K562 (cell line): Measurements from ENCODE around the gene BICD1.

ENCODE experiments used
- CTCF ChIP-seq, 3 experiments: IDR thresholded peaks in 2 of 3; conservative IDR thresholded peaks in 1 of 3; 2 replicates each; pipeline ENCODE4 v1.5.1; 2011 to 2012; ENCODE audit warnings: low read length in 3 of 3, mild to moderate bottlenecking in 3 of 3, control low read depth in 2 of 3, improper control_type of control experiment in 1 of 3, inconsistent platforms in 1 of 3, low read depth in 1 of 3, mixed read lengths in 1 of 3, moderate library complexity in 1 of 3; ENCODE audit not compliant: insufficient read depth in 2 of 3
- E2F5 ChIP-seq: sonication (generic); formaldehyde crosslinking; IDR thresholded peaks from 2 replicates; pipeline ENCODE4 v1.8.0; 2022; ENCODE audit warnings: mild to moderate bottlenecking, missing genetic modification reagents
- ELK1 ChIP-seq: sonication (generic); formaldehyde crosslinking; IDR thresholded peaks from 2 replicates; pipeline ENCODE4 v1.8.1; 2022; ENCODE audit warnings: missing genetic modification reagents
- FOXM1 ChIP-seq, 2 experiments: fragments of 450-650 bp in 1 of 2; sonication (generic) in 1 of 2; formaldehyde crosslinking in 1 of 2; IDR thresholded peaks; 2 replicates each; pipeline versions ENCODE4 v1.6.1 to v1.9.0; 2017 to 2022; ENCODE audit warnings: low read depth in 2 of 2, mild to moderate bottlenecking in 2 of 2, missing genetic modification reagents in 1 of 2, moderate library complexity in 1 of 2
- KLF1 ChIP-seq: fragments of 450-650 bp; IDR thresholded peaks from 2 replicates; pipeline ENCODE4 v1.6.1; 2016; ENCODE audit warnings: missing genetic modification characterization, missing compliant biosample characterization
- MEF2A ChIP-seq: IDR thresholded peaks from 2 replicates; pipeline ENCODE4 v1.6.1; 2011; ENCODE audit warnings: low read depth, mild to moderate bottlenecking, low read length, moderate library complexity; ENCODE audit not compliant: control insufficient read depth
- NFIC ChIP-seq: fragments of 450-650 bp; IDR thresholded peaks from 2 replicates; pipeline ENCODE4 v1.6.1; 2017; ENCODE audit warnings: mild to moderate bottlenecking, inconsistent platforms
- PHB2 ChIP-seq: fragments of 450-650 bp; IDR thresholded peaks from 2 replicates; pipeline ENCODE4 v1.6.1; 2017; ENCODE audit warnings: low read depth
- PTTG1 ChIP-seq: fragments of 450-650 bp; IDR thresholded peaks from 2 replicates; pipeline ENCODE4 v1.6.1; 2016; ENCODE audit warnings: low read depth, mild to moderate bottlenecking, missing genetic modification characterization, missing compliant biosample characterization
- TCF3 ChIP-seq: sonication (generic); formaldehyde crosslinking; IDR thresholded peaks from 2 replicates; pipeline ENCODE4 v1.4.0; 2020; ENCODE audit warnings: mild to moderate bottlenecking, missing genetic modification reagents
- ZBTB8A ChIP-seq: fragments of 450-650 bp; IDR thresholded peaks from 2 replicates; pipeline ENCODE4 v1.6.1; 2018; ENCODE audit warnings: mild to moderate bottlenecking, moderate library complexity; ENCODE audit not compliant: partially characterized antibody
- ZNF274 ChIP-seq: IDR thresholded peaks from 2 replicates; pipeline ENCODE4 v1.6.1; 2011; ENCODE audit warnings: low read depth, mild to moderate bottlenecking, low read length, moderate library complexity, borderline replicate concordance
- ZNF778 ChIP-seq: fragments of 450-650 bp; formaldehyde crosslinking; IDR thresholded peaks from 2 replicates; pipeline ENCODE4 v1.4.0; 2020; ENCODE audit warnings: mild to moderate bottlenecking, moderate library complexity

- TF ChIP-seq ZNF778 (CRISPR knock-in tag): no peak
- TF ChIP-seq CTCF (IDR thresholded peaks at IDR 0.05 in 2 of 3, conservative IDR thresholded peaks at IDR 0.05 in 1 of 3; ENCODE audit: insufficient read depth in 2 of 3, low read depth in 1 of 3, low read length in 3 of 3): no peak
- no peak for TF ChIP-seq ZBTB8A
- TF ChIP-seq KLF1: no peak
- TF ChIP-seq TCF3 (CRISPR knock-in tag): no peak
- TF ChIP-seq FOXM1 (IDR thresholded peaks at IDR 0.05; ENCODE audit: low read depth): no peak
- TF ChIP-seq FOXM1 (CRISPR knock-in tag; IDR thresholded peaks at IDR 0.05; ENCODE audit: low read depth): no peak
- TF ChIP-seq NFIC: no peak
- TF ChIP-seq MEF2A: no peak
- TF ChIP-seq ELK1 (CRISPR knock-in tag): no peak
- no peak for TF ChIP-seq E2F5 (CRISPR knock-in tag)
- TF ChIP-seq ZNF274: no peak
- TF ChIP-seq PTTG1 (tag): no peak
- TF ChIP-seq PHB2: no peak
Measured at GRCh38 chr12:32176606-32177005, 70.0 kb downstream of the BICD1 start.
